ENCODE data around the gene C6orf89. TPM values are rescaled to one million over a fixed set of nuclear protein-coding genes. Genes with fewer than 3 reads are reported as not detected.

C6orf89 gene
- total and polyA plus RNA-seq, 2 of the 8 experiments (the other 6 are each of a cell fraction or from before 2014, with no cell fraction given), result 4.6 to 12.3 TPM

GRCh38 chr6:36841756-36842155 lies 44.0 kb upstream of the C6orf89 start:
- Histone ChIP-seq H3K4me3 (ENCODE audit: extremely low read depth in 1 of 4, insufficient read depth in 2 of 4, low read depth in 3 of 4, low read length in 4 of 4) (no peak overlapping the region), H3K56ac (replicated peaks; ENCODE audit: insufficient read length, low read depth, low read length) (no peak overlapping the region), H3K4me1 (replicated peaks in 1 of 4; ENCODE audit: control insufficient read depth in 3 of 4, insufficient read depth in 4 of 4, low read length in 3 of 4) (peaks cover 0 to 10% (median 6%) of the 10 kb centered on the region in 4 experiments; a peak in 5 of 7 replicates), H2BK12ac (ENCODE audit: low read depth, low read length) (no peak overlapping the region), H3K18ac (ENCODE audit: extremely low read depth, low read length) (no peak overlapping the region), H3K9me3 (ENCODE audit: insufficient read depth in 2 of 2, low read depth in 1 of 2, low read length in 1 of 2) (no peaks in the 10 kb centered on the region), H3K4me2 (ENCODE audit: insufficient read depth in 1 of 2, low read depth in 2 of 2, low read length in 2 of 2) (no peak overlapping the region; a peak in 1 of 4 replicates), H3K14ac (ENCODE audit: insufficient read length) (no peak overlapping the region), H2BK15ac (ENCODE audit: low read length) (no peak overlapping the region; the same call in 1 of the 2 replicates), H3K36me3 (ENCODE audit: control insufficient read depth in 2 of 4, insufficient read depth in 4 of 4, low read length in 3 of 4) (no peaks in the 10 kb centered on the region), H3K23me2 (ENCODE audit: low read depth, low read length) (peaks cover 13% of the 10 kb centered on the region; the same call in 1 of the 2 replicates), H3K27me3 (replicated peaks in 1 of 4; ENCODE audit: control insufficient read depth in 3 of 4, extremely low read depth in 1 of 4, insufficient read depth in 3 of 4, low read length in 3 of 4) (peaks cover 22 to 50% (median 44%) of the 10 kb centered on the region in 4 experiments), H2BK20ac (ENCODE audit: low read length) (no peak overlapping the region), H3K4ac (replicated peaks; ENCODE audit: insufficient read length, low read depth, low read length) (no peak overlapping the region), H2BK120ac (replicated peaks; ENCODE audit: low read depth, low read length) (no peak overlapping the region), H3K27ac (ENCODE audit: low read depth, low read length) (no peak overlapping the region), H2AFZ (ENCODE audit: low read length) (no peak overlapping the region), H4K20me1 (replicated peaks in 1 of 2; ENCODE audit: control insufficient read depth in 1 of 2, insufficient read depth in 2 of 2, low read length in 2 of 2) (peaks cover 0 to 7% of the 10 kb centered on the region in 2 experiments), H3K9ac (replicated peaks in 1 of 4; ENCODE audit: extremely low read depth in 1 of 4, low read depth in 3 of 4, low read length in 3 of 4) (no peak overlapping the region), H2BK5ac (ENCODE audit: low read depth, low read length) (no peak overlapping the region), H4K8ac (ENCODE audit: extremely low read depth, insufficient read depth, low read length) (no peak overlapping the region), H4K91ac (replicated peaks; ENCODE audit: insufficient read length, low read length) (no peak overlapping the region), H3K79me1 (ENCODE audit: low read depth, low read length) (no peaks in the 10 kb centered on the region), H4K5ac (ENCODE audit: insufficient read length, low read depth, low read length) (no peak overlapping the region), H2AK5ac (ENCODE audit: low read depth, low read length) (no peak overlapping the region), H3K79me2 (ENCODE audit: control insufficient read depth in 1 of 2, insufficient read depth in 2 of 2, low read length in 2 of 2) (no peaks in the 10 kb centered on the region), H3K23ac (ENCODE audit: insufficient read length) (no peak overlapping the region)
- no peak for FAIRE-seq
- ChIA-PET CTCF (ENCODE audit: partially characterized antibody) (interaction anchor here (1.4 to 13.7 kb wide), 3 partner anchors 11 to 72 kb away, joined by 5 to 293 read pairs (median 161); no protein-coding TSS in a partner anchor), POLR2A (ENCODE audit: partially characterized antibody) (no interaction called here)
- DNase-seq (ENCODE audit: low read depth in 1 of 2, low spot score in 2 of 2), result no peak
- 94% methylated on average over 2 of the region's 2 CpGs; no CpG with 5 or more reads in 1 of the 2 experiments for WGBS, 2 experiments (ENCODE audit: extremely low coverage in 1 of 2, insufficient coverage in 1 of 2, insufficient read length in 1 of 2, insufficient replicate concordance in 2 of 2, low coverage in 1 of 2, low lambda C conversion rate in 2 of 2, missing lambda C conversion rate in 1 of 2)
- TF ChIP-seq RBBP5 (IDR thresholded peaks at IDR 0.05; ENCODE audit: borderline replicate concordance, low read depth, low read length), result no peak
- TF ChIP-seq SP4 (IDR thresholded peaks at IDR 0.05; ENCODE audit: low read length), result no peak
- no peak for TF ChIP-seq ZNF274 (IDR thresholded peaks at IDR 0.05; ENCODE audit: borderline replicate concordance, extremely low read depth, low read length)
- peak; percentile 62; the same call in 1 of the 2 replicates for TF ChIP-seq KDM1A (IDR thresholded peaks at IDR 0.05; ENCODE audit: borderline replicate concordance, low read length)
